Fibroblast of lung (primary cell): Measurements from ENCODE around the gene KRTAP12-4.

Experiments used
- CTCF ChIP-seq, 2 donors: IDR thresholded peaks in 1 of 2; conservative IDR thresholded peaks in 1 of 2; 1 replicate in 1 of 2; 2 replicates in 1 of 2; pipeline ENCODE4 v1.5.1; 2011 to 2012; ENCODE audit warnings: low read length in 2 of 2, control low read depth in 1 of 2, inconsistent platforms in 1 of 2, low read depth in 1 of 2, mild to moderate bottlenecking in 1 of 2
- EZH2 ChIP-seq: IDR thresholded peaks from 2 replicates; pipeline ENCODE4 v1.5.1; 2012; ENCODE audit warnings: low read length, control low read depth, mild to moderate bottlenecking; ENCODE audit errors: missing control alignments

DNA sequence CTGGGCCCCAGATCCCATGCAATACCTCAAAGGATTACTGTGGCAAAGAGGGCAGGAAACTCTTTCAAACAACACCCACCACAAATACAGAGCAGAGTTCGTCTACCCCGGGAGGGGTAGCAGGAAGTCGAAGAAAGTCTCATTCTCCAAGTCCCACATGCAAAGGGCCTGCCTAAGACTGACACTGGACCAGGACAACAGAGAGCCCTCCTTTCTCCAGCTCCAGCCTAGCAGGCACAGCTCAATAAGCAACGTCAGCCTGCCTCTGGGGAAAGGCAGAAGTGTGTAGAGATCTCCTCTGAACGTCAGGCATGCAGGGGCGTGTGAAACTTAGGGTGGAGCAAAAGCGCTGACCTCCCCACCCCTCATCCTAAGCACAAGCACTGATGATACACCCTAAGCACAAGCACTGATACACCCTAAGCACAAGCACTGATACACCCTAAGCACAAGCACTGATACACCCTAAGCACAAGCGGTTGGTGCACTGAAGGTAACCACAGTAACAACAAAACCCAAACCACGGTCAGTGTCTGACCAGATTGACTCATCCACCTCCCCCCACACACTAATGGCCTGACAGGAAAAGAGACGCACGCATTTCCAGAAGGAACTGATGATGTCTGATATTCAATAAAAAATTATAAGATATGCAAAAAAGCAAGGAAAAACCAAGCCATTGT lies 4.6 kb upstream of the KRTAP12-4 start:
- TF ChIP-seq CTCF (conservative IDR thresholded peaks at IDR 0.05 in 1 of 2, IDR thresholded peaks at IDR 0.05 in 1 of 2; ENCODE audit: low read depth in 1 of 2, low read length in 2 of 2) = no peak
- TF ChIP-seq EZH2 = no peak
